Epithelial cell of proximal tubule (primary cell): ENCODE results near the gene CRABP2. TPM values are rescaled to one million over a fixed set of nuclear protein-coding genes. Genes with fewer than 3 reads are reported as not detected.

Experiments used
- DNase-seq: peaks from one replicate; pipeline ENCODE4 v3.0.0-alpha.2; 2011; ENCODE audit warnings: low read depth
- H3K4me3 ChIP-seq: 2 replicates; pipeline ENCODE4 v1.5.1; 2011; ENCODE audit warnings: low read depth, mild to moderate bottlenecking, low read length
- total RNA-seq: library from RNA; depleted of rRNA; stranded (reverse); fragments of >200 nt; gene quantifications from 2 replicates; pipeline ENCODE4 v1.2.3, GENCODE V29; 2015
- TF ChIP-seq, protein P1 (sequence below): conservative IDR thresholded peaks from 2 replicates; pipeline ENCODE4 v1.5.1; 2012; ENCODE audit warnings: low read depth, mild to moderate bottlenecking, low read length

CRABP2 gene
- total RNA-seq, 1 donor from 2014 or later = 77.1 TPM

DNA sequence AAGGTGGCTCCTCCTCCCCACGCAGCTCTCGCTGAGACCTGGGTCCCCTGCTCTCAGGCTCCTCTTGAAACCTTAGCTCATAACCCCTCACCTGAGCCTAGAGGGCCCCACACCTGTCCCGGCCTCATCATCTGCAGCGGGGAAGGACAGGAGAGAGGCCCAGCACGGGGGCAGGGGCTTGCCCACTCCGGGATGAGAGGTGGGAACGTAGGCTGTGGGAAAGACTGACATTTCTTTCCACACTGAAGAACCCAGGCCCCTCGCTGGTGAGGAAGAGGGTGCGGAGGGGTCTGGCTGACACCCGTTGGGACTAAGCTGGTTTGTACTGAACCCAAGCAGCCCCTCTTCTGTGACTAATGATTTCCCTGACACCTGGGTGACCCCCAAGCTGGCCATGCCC, 14.2 kb downstream of the CRABP2 start:
- no peak for DNase-seq
- H3K4me3 ChIP-seq = no peak overlapping the region
- TF ChIP-seq, protein P1, sequence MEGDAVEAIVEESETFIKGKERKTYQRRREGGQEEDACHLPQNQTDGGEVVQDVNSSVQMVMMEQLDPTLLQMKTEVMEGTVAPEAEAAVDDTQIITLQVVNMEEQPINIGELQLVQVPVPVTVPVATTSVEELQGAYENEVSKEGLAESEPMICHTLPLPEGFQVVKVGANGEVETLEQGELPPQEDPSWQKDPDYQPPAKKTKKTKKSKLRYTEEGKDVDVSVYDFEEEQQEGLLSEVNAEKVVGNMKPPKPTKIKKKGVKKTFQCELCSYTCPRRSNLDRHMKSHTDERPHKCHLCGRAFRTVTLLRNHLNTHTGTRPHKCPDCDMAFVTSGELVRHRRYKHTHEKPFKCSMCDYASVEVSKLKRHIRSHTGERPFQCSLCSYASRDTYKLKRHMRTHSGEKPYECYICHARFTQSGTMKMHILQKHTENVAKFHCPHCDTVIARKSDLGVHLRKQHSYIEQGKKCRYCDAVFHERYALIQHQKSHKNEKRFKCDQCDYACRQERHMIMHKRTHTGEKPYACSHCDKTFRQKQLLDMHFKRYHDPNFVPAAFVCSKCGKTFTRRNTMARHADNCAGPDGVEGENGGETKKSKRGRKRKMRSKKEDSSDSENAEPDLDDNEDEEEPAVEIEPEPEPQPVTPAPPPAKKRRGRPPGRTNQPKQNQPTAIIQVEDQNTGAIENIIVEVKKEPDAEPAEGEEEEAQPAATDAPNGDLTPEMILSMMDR = no peak

DNA sequence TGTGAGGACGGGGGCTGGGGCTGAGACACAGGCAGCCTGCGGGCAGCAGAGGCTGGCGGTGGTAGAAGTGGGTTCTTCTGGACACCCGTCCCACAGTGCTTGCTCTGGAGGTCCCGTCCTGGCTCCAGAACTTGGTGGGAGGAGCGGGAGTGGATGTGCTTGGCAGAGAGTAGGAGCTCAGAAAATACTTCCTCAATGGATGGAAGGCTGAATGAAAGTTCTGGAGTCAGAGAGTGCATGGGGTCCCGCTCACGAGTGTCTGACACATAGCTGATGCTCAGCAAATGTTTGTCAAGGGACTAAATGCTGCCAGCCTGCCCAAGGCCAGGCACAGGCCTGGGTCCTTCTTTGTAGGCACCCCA, 14.7 kb downstream of the CRABP2 start:
- DNase-seq = no peak
- H3K4me3 ChIP-seq = no peak overlapping the region
- TF ChIP-seq, protein P1 = no peak

DNA sequence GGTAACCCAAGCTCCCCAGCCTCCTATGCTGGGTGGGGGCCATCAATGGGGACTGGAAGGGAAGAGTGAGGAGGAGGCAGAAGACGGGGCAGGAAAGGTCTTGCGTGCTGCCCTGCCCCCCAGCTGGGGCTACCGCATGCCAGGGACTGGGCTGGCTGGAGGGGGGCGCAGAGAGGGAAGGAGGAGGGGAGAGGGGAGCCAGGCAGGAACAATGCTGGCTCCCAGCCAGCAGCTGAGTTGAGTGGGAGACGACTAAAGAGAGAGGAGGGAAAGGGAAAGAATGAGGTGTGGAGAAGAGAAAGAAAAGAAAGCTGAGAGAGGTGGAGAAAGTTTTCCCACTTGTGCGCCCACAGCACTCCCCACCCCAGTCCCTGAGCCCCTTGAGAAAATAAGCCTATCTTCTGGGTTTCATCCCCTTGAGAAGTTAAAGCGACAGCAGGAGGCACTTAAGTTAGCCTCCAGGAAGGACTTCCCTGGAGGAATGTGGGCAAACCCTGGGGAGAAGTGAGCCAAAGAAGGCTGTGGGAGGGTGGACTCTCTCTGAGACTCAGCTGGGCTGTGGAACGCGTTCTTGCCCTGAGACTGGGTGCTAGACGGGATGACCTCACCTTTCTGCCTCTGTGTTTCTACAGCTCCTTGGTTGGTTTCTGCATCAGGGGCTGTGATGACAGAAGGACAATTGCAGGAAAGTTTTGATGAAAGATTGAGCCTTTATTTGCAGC, 15.3 kb downstream of the CRABP2 start:
- no peak for DNase-seq
- peak overlapping the region; percentile 21 for H3K4me3 ChIP-seq
- TF ChIP-seq, protein P1 = no peak

DNA sequence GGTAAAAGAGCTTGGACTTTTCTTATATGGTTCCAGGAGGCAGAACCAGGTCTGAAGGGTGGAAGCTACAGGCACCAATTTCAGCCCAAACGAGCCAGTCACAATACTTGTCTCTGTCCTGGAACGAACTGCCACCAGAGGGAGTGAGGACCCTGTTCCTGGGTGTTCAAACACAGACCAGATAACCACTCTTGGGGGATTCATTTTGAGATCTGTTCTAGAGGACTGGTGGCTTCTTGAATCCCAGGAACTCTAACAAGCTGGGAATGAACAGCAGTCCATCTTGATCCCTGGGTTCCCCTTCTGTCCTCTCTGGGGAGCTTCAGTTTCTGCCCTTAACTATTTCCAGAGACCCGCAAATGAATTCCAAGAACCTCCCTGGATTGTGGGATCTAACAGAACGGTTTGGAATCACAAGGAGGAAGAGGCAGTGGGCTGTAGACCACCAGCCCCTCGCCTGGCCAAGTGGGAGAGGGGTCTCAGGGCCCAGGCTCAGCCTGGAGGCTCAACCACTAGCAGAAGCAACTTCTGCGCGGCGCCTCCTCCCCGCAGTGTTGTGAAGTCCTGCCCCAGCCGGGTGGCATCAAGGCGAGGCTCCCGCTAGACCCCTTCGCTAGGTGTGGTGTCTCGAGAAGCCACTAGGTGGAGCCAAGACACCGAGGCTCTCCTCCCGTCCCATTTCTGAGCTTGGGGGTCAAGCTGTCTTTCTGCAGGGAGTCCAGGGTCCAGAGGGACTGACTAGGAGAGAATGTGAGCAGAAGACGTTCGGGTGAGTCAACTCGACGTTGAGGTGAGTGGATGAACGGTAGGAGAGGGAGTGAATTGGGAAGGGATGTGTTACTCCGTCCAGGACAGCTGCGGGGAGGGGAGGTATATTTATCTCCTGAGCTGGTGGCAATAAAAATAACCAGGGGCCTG, 16.1 kb downstream of the CRABP2 start:
- no peak for DNase-seq
- TF ChIP-seq, protein P1 = peak; percentile 90
- peak overlapping the region; percentile 21 for H3K4me3 ChIP-seq

DNA sequence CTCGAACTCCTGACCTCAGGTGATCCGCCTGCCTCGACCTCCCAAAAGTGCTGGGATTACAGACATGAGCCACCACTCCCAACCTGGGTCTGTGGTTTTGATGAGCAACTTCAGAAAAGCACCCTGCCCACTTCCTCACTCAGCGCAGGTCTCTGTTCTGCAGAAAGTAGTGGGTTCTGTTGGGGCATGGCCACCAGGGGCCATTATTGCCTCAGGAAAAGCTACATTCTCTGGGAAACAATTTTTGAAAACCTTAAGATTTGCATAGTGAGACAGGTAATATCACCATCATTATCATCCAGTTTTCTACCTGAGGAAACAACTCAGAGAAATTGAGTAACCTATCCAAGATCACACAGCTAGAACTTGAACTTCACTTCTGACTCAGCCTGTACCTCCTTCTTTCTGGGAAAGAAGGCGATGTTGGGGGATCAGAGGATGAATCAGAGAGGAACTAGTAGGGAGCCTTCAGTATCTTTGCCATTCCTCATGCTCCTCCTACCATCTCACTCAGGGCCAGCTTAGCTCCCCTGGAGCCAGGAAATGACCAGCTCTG, 21.1 kb downstream of the CRABP2 start:
- TF ChIP-seq, protein P1 = peak; percentile 21
- no peak overlapping the region for H3K4me3 ChIP-seq
- no peak for DNase-seq

DNA sequence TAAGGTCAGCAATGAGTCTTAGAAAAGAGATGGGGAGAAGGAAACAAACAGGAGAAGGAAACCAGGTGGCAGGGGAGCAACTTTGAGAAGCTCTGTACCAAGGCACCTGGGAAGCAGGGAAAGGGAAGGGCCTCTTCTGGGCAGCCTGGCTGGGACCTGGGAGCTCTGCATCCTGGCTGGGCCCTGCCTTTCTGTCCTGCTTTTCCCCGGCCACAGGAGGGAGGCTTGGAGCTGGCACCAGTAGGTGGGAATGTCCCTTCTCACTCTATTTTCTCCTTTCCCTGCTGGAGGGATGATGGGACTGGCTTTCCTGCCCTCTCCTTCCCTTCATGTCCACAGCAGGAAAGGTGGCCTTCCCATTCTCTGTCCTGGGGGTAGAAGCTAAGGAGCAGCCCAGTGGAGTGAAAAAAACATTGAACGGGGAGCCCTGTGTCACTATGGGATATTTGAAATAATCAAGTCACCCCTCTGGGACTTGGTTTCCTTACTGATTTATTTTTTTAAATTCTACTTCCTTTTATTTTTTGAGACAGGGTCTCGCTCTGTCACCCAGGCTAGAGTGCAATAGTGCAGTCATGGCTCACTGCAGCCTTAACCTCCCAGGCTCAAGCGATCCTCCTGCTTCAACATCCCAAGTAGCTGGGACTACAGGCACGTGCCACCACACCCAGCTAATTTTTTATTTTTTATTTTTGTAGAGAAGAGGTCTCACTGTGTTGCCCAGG, 23.1 kb downstream of the CRABP2 start:
- TF ChIP-seq, protein P1 = peak; percentile 36
- DNase-seq = no peak
- no peak overlapping the region for H3K4me3 ChIP-seq
